Activated naive CD4-positive, alpha-beta T cell treated with anti-CD3 and anti-CD28 coated beads, Interleukin-2, amount 50 U/mL, for 16 hours (primary cell): Measurements from ENCODE around the gene TTLL1.

Experiments
- DNase-seq: peaks from one replicate; pipeline ENCODE4 v3.0.0-alpha.2; 2020

Gene TTLL1

GRCh38 chr22:43088984-43089717 lies at the start of gene TTLL1:
TTLL1 (minus strand) TSS chr22:43089391; CDS start chr22:43075586, 13,805 bp downstream.
- DNase-seq, result peak; percentile 91

GRCh38 chr22:43136801-43137200 lies 47.6 kb upstream of the TTLL1 start:
- no peak for DNase-seq

GRCh38 chr22:43136255-43136654 lies 47.1 kb upstream of the TTLL1 start:
- peak; percentile 35 for DNase-seq

- DNase-seq, result no peak
Measured at GRCh38 chr22:43135565-43135964, 46.4 kb upstream of the TTLL1 start.

GRCh38 chr22:43134553-43134952 lies 45.4 kb upstream of the TTLL1 start:
- DNase-seq, result no peak

- no peak for DNase-seq
Measured at GRCh38 chr22:43133401-43133800, 44.2 kb upstream of the TTLL1 start.

GRCh38 chr22:43131773-43132501 lies 42.7 kb upstream of the TTLL1 start:
- DNase-seq, result no peak

- no peak for DNase-seq
Measured at GRCh38 chr22:43129426-43130425, 40.5 kb upstream of the TTLL1 start.

- no peak for DNase-seq
Measured at GRCh38 chr22:43128928-43129424, 39.8 kb upstream of the TTLL1 start.

GRCh38 chr22:43128116-43128515 lies 38.9 kb upstream of the TTLL1 start:
- no peak for DNase-seq

- no peak for DNase-seq
Measured at GRCh38 chr22:43127166-43127908, 38.1 kb upstream of the TTLL1 start.

- DNase-seq, result no peak
Measured at GRCh38 chr22:43126501-43127165, 37.4 kb upstream of the TTLL1 start.

- DNase-seq, result no peak
Measured at GRCh38 chr22:43118953-43119458, 29.8 kb upstream of the TTLL1 start.

- no peak for DNase-seq
Measured at GRCh38 chr22:43118024-43118849, 29.0 kb upstream of the TTLL1 start.

- no peak for DNase-seq
Measured at GRCh38 chr22:43116932-43117331, 27.7 kb upstream of the TTLL1 start.

GRCh38 chr22:43114958-43115357 lies 25.8 kb upstream of the TTLL1 start:
- DNase-seq, result no peak

- no peak for DNase-seq
Measured at GRCh38 chr22:43113526-43114251, 24.5 kb upstream of the TTLL1 start.

- DNase-seq, result peak; percentile 64
Measured at GRCh38 chr22:43110927-43111623, 21.9 kb upstream of the TTLL1 start.

GRCh38 chr22:43110444-43110926 lies 21.3 kb upstream of the TTLL1 start, which contains the start of gene BIK:
BIK (plus strand) TSS chr22:43110750; CDS start chr22:43124023, 13,273 bp downstream.
- peak; percentile 40 for DNase-seq
